Endothelial cell of umbilical vein (primary cell): ENCODE results near the gene ARHGAP18. TPM values are rescaled to one million over a fixed set of nuclear protein-coding genes. Genes with fewer than 3 reads are reported as not detected.

Experiments
- BruUV-seq: library from RNA; stranded (reverse); fragments of 400-500 nt; replicated peaks from 2 replicates; lab custom pipeline; 2021; lab: Mats Ljungman, UMichigan
- CTCF ChIA-PET: fragments of 300-600, 350-600 bp; sonication (Branson Sonifier 250); formaldehyde crosslinking; loops from one replicate; lab custom pipeline; 2021; ENCODE audit warnings: antibody characterized with exemption, inconsistent platforms; lab: Charles Lee
- POLR2A ChIA-PET: fragments of 300-600, 350-600 bp; sonication (Branson Sonifier 250); formaldehyde crosslinking; loops from one replicate; lab custom pipeline; 2021; ENCODE audit warnings: antibody characterized with exemption, inconsistent platforms; lab: Charles Lee
- DNase-seq: peaks from one replicate; pipeline ENCODE4 v3.0.0-alpha.2; 2011; ENCODE audit warnings: low read depth, low spot score
- FAIRE-seq: peaks from 2 replicates; lab custom pipeline; 2011; peaks lifted over from hg19 to GRCh38; lab: Jason Lieb, UNC
- H2AFZ ChIP-seq: 2 replicates; pipeline ENCODE4 v1.6.0; 2012; ENCODE audit warnings: low read depth, low read length, control low read depth, inconsistent platforms
- H3K27ac ChIP-seq: 2 replicates; pipeline ENCODE4 v1.5.1; 2011; ENCODE audit warnings: low read depth, mild to moderate bottlenecking, control low read depth, low read length, moderate library complexity; ENCODE audit not compliant: insufficient read depth
- H3K27me3 ChIP-seq, 2 experiments: 2 replicates each; pipeline versions ENCODE4 v1.6.0 to v1.6.1; 2011; ENCODE audit warnings: low read length in 2 of 2, mixed read lengths in 1 of 2; ENCODE audit not compliant: control insufficient read depth in 2 of 2, insufficient read depth in 2 of 2
- H3K36me3 ChIP-seq, 2 experiments: 2 replicates in 1 of 2; 3 replicates in 1 of 2; pipeline ENCODE4 v1.5.1; 2011; ENCODE audit warnings: low read length in 2 of 2, mild to moderate bottlenecking in 1 of 2, moderate library complexity in 1 of 2; ENCODE audit not compliant: control insufficient read depth in 2 of 2, insufficient read depth in 2 of 2; ENCODE audit errors: extremely low read depth in 1 of 2
- H3K4me1 ChIP-seq: 3 replicates; pipeline ENCODE4 v1.5.1; 2011; ENCODE audit warnings: mild to moderate bottlenecking, low read length; ENCODE audit not compliant: control insufficient read depth, insufficient read depth; ENCODE audit errors: extremely low read depth
- H3K4me2 ChIP-seq: 2 replicates; pipeline ENCODE4 v1.6.1; 2011; ENCODE audit warnings: low read length, control low read depth, mixed read lengths; ENCODE audit not compliant: insufficient read depth
- H3K4me3 ChIP-seq, 3 experiments: fragments of 200-600 bp in 1 of 3; sonication (generic), shearing (Covaris generic) in 1 of 3; replicated peaks in 1 of 3; 2 replicates each; pipeline ENCODE4 v1.5.1; 2011 to 2016; ENCODE audit warnings: control low read depth in 3 of 3, low read length in 3 of 3, mild to moderate bottlenecking in 2 of 3, inconsistent platforms in 1 of 3, low read depth in 1 of 3, moderate library complexity in 1 of 3; ENCODE audit not compliant: insufficient read depth in 1 of 3
- H3K79me2 ChIP-seq: 2 replicates; pipeline ENCODE4 v1.6.0; 2012; ENCODE audit warnings: low read length, inconsistent platforms; ENCODE audit not compliant: control insufficient read depth, insufficient read depth
- H3K9ac ChIP-seq: replicated peaks from 2 replicates; pipeline ENCODE3; 2011; ENCODE audit warnings: low read length, control low read depth; ENCODE audit not compliant: insufficient read depth; ENCODE audit errors: extremely low read depth
- H3K9me1 ChIP-seq: replicated peaks from 3 replicates; pipeline ENCODE4 v1.6.0; 2011; ENCODE audit warnings: mild to moderate bottlenecking, low read length; ENCODE audit not compliant: control insufficient read depth, insufficient read depth; ENCODE audit errors: extremely low read depth
- H3K9me3 ChIP-seq: replicated peaks from 2 replicates; pipeline ENCODE4 v1.5.1; 2012; ENCODE audit warnings: low read length, inconsistent platforms; ENCODE audit not compliant: control insufficient read depth, insufficient read depth
- H4K20me1 ChIP-seq: replicated peaks from 2 replicates; pipeline ENCODE3; 2011; ENCODE audit warnings: mild to moderate bottlenecking, low read length; ENCODE audit not compliant: control insufficient read depth, insufficient read depth; ENCODE audit errors: extremely low read depth
- CTCF ChIP-seq, 2 donors: IDR thresholded peaks; 1 replicate in 1 of 2; 2 replicates in 1 of 2; pipeline ENCODE4 v1.5.1; 2011; ENCODE audit warnings: low read length in 2 of 2, mild to moderate bottlenecking in 2 of 2, moderate library complexity in 2 of 2, control low read depth in 1 of 2, inconsistent platforms in 1 of 2, low read depth in 1 of 2; ENCODE audit not compliant: insufficient read depth in 1 of 2; ENCODE audit errors: extremely low read depth in 1 of 2
- EZH2 ChIP-seq: IDR thresholded peaks from 2 replicates; pipeline ENCODE4 v1.6.1; 2012; ENCODE audit warnings: borderline replicate concordance, low read depth, mild to moderate bottlenecking, moderate library complexity, low read length, inconsistent platforms; ENCODE audit not compliant: severe bottlenecking
- FOS ChIP-seq: IDR thresholded peaks from 2 replicates; pipeline ENCODE4 v1.6.1; 2011; ENCODE audit warnings: mild to moderate bottlenecking, low read length, moderate library complexity, borderline replicate concordance; ENCODE audit not compliant: insufficient read depth
- GATA2 ChIP-seq: IDR thresholded peaks from 2 replicates; pipeline ENCODE4 v1.7.0; 2011; ENCODE audit warnings: low read depth, mild to moderate bottlenecking, moderate library complexity, mixed read lengths, low read length; ENCODE audit not compliant: insufficient read length, insufficient read depth
- JUN ChIP-seq: IDR thresholded peaks from 2 replicates; pipeline ENCODE4 v1.6.1; 2011; ENCODE audit warnings: borderline replicate concordance, low read depth; ENCODE audit not compliant: insufficient read length, insufficient read depth
- MAX ChIP-seq: IDR thresholded peaks from 2 replicates; pipeline ENCODE4 v1.6.1; 2011; ENCODE audit not compliant: insufficient read depth, insufficient read length
- MYC ChIP-seq: IDR thresholded peaks from one replicate; pipeline ENCODE4 v1.6.1; 2011; ENCODE audit warnings: mild to moderate bottlenecking, low read depth, low read length
- POLR2A ChIP-seq: IDR thresholded peaks from 2 replicates; pipeline ENCODE4 v1.6.1; 2012; ENCODE audit warnings: low read depth, mild to moderate bottlenecking, control low read depth, low read length
- POLR2AphosphoS5 ChIP-seq: IDR thresholded peaks from 2 replicates; pipeline ENCODE4 v1.6.1; 2012; ENCODE audit warnings: low read depth, mild to moderate bottlenecking, control low read depth, low read length, moderate library complexity; ENCODE audit not compliant: insufficient read depth
- dilution Hi-C: fragments of 300-500 bp; cut with MboI; formaldehyde crosslinking; loops from one replicate; pipeline ENCODE4 v1.15.0; 2019; ENCODE audit warnings: low sequenced_read_pairs; ENCODE audit not compliant: extremely low pct_ligation_motif_present
- intact Hi-C: fragments of 100-400 bp; cut with micrococcal nuclease; formaldehyde crosslinking; loops from one replicate; pipeline ENCODE4 v1.10.0; 2022
- polyA plus RNA-seq, 4 experiments: library from polyadenylated mRNA; depleted of rRNA in 3 of 4; stranded (reverse) in 3 of 4; unstranded in 1 of 4; fragments of >200 nt; gene quantifications; 2 replicates each; pipeline versions ENCODE4 v1.2.1 to v1.2.3, GENCODE V29; 2011 to 2012; ENCODE audit warnings: missing spikeins in 1 of 4
- total RNA-seq: library from RNA; stranded (reverse); gene quantifications from 2 replicates; pipeline ENCODE4 v1.2.3, GENCODE V29; 2021

ARHGAP18 gene
- total and polyA plus RNA-seq, 2 donors (not counting 3 experiments of a cell fraction or from before 2014, with no cell fraction given), result 13.1 to 86.1 TPM

GRCh38 chr6:129620234-129620610, 89.8 kb downstream of the ARHGAP18 start:
- CTCF ChIA-PET, result no interaction called here
- Histone ChIP-seq H3K27me3 (no peaks in the 10 kb centered on the region), H3K36me3 (peaks cover 7 to 12% of the 10 kb centered on the region in 2 experiments), H4K20me1 (no peaks in the 10 kb centered on the region), H3K4me1 (peaks cover 27% of the 10 kb centered on the region), H3K9ac (no peak overlapping the region), H3K4me3 (no peak overlapping the region), H3K27ac (no peak overlapping the region), H3K4me2 (no peak overlapping the region), H3K9me1 (no peaks in the 10 kb centered on the region), H3K79me2 (no peaks in the 10 kb centered on the region), H2AFZ (no peak overlapping the region), H3K9me3 (no peaks in the 10 kb centered on the region)
- no peak for TF ChIP-seq POLR2A
- TF ChIP-seq EZH2, result no peak
- no peak for TF ChIP-seq POLR2AphosphoS5
- TF ChIP-seq MYC, result no peak
- no peak for TF ChIP-seq FOS
- TF ChIP-seq JUN, result no peak
- TF ChIP-seq GATA2, result no peak
- TF ChIP-seq MAX, result no peak
- TF ChIP-seq CTCF (IDR thresholded peaks at IDR 0.05; ENCODE audit: extremely low read depth in 1 of 2, insufficient read depth in 1 of 2, low read depth in 1 of 2, low read length in 2 of 2), result no peak
- dilution Hi-C loops (no loop called here), intact Hi-C loops (loop anchor here (2.0 kb wide), 1 partner anchor 47 kb away; no protein-coding TSS in a partner anchor)
- POLR2A ChIA-PET, result no interaction called here
- no peak for DNase-seq
- FAIRE-seq, result no peak
- BruUV-seq, result no TSS peak
